ENCODE results near the gene WWC2.

- no peak for TF ChIP-seq CTCF (conservative IDR thresholded peaks at IDR 0.05; ENCODE audit: low read length)
- no peak for TF ChIP-seq EZH2phosphoT487 (IDR thresholded peaks at IDR 0.05; ENCODE audit: borderline replicate concordance, low read depth, low read length)
These were observed 200.4 kb downstream of the WWC2 start for GRCh38 chr4:183299464-183299863.
